ENCODE results near the gene NUP210. TPM values are rescaled to one million over a fixed set of nuclear protein-coding genes. Genes with fewer than 3 reads are reported as not detected.

NUP210 gene
- 10 to 100 TPM; 10.4 to 69.3 (median 38.6) TPM for polyA plus RNA-seq (ENCODE audit: low read depth in 6 of 6)

DNA sequence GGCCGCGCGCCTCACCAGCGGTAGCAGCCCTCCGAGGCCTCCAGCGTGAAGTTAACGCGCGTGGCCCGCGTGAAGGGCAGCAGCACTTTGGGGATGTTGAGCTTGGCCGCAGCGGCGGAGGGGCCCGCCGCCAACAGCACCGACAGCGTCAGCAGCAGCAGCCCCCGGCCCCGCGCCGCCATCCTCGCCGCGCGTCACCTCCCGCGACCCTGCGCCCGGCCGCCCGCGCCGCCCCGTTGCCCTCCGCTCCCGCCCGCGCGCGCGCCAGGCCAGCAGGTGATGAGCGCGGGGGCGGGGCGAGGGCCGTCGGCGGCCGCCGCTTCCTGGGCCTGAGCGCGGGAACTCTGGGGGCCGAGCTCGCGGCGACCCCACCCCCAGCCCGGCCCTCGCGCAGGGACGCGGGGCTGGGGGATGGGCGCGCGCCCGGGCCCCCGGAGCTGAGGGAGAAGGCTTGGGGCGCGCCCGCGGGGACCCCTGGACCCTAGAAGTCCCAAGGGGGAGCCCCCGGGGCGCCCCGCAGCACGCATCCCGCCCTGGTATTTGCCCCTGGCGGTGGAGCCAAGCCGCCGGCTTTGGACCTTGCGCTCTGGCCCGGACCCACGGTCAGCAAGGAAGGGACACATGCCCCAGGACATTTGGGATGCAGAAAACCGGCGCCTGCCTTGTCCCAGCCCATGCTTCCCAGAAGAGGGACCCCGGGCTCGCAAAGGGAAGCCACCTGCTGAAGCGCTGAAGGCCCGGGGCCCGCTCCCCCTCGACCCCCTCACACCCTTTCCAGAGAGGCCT is at the start of gene NUP210:
Gene NUP210, minus strand, starts transcription at position 278 of the 786 bp plus-strand sequence. Its CDS starts 96 bp downstream, at position 182.
- Mint-ChIP-seq H3K9me3 (no peaks in the 10 kb centered on the region), H3K36me3 (no peaks in the 10 kb centered on the region), H3K4me3 (peak within 1 kb of the TSS; percentile 87 to 97 (median 96)), H3K27ac (peak within 1 kb of the TSS; percentile 98 to 99 (median 99)), H3K4me1 (peaks cover 31 to 55% (median 38%) of the 10 kb centered on the region in 3 donors), H3K27me3 (no peaks in the 10 kb centered on the region)
- ATAC-seq (ENCODE audit: low read depth in 2 of 2): peak; percentile 51
- DNase-seq: no peak

DNA sequence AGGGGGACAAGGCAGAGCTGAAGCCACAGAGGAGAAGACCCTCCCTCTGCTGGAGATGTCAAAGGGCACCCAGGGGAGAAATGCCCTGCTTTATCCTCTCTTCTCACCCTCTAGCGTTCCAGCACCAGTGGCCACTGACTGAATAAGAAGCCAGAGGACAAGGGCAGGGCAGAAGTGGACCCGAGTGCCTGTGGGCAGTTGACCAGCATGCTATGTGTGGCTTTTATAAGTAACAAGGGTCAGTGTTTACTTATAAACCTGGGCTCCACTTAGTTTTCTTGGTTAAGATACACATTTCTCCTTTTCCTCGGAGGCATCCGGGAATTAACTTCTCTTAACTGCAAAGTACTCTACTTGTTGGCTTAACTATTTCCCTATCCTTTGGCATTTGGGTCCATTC is 46.7 kb upstream of the NUP210 start:
- H3K4me3 Mint-ChIP-seq: no peak overlapping the region
- H3K36me3 Mint-ChIP-seq: no peaks in the 10 kb centered on the region
- no peak for ATAC-seq (ENCODE audit: low read depth in 2 of 2)
- peaks cover 0 to 5% (median 0%) of the 10 kb centered on the region in 3 donors for H3K4me1 Mint-ChIP-seq
- DNase-seq: no peak
- no peak overlapping the region for H3K27ac Mint-ChIP-seq
- H3K27me3 Mint-ChIP-seq: peaks cover 4 to 28% (median 19%) of the 10 kb centered on the region in 3 donors
- no peaks in the 10 kb centered on the region for H3K9me3 Mint-ChIP-seq

DNA sequence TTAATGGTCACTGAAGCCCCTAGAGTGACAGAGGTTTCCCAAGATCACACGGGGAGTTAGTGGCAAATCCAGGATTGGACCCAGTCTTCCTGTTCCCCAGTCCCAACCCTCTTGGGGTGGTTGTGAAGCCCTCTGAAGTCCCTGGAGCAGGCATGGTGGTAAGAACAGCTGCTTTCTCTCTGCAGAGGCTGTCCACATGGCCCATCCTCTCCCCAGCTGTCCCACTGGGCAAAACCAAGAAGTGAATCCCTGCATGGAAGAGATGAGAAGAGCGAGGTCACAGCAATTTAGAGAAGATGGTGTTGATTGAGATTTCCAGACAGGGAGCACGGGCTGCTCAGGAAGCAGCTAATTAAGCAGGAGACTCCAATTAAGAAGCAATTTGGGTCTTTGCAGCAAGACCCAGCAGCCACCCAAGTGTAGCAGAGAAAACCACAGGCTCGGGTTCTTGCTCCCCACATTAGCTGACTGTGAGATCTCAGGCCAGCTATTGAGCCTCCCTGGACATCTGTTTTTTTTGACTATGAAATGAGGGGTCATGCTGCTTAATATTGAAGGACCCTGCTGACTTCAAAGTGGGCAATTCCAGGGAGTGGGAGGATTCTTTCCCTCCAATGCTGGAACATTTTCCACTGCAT is 45.2 kb upstream of the NUP210 start:
- H3K36me3 Mint-ChIP-seq: no peaks in the 10 kb centered on the region
- peaks cover 4 to 34% (median 25%) of the 10 kb centered on the region in 3 donors for H3K27me3 Mint-ChIP-seq
- no peak overlapping the region for H3K27ac Mint-ChIP-seq
- H3K9me3 Mint-ChIP-seq: no peaks in the 10 kb centered on the region
- DNase-seq: no peak
- peaks cover 5 to 10% (median 5%) of the 10 kb centered on the region in 3 donors for H3K4me1 Mint-ChIP-seq
- ATAC-seq (ENCODE audit: low read depth in 2 of 2): no peak
- no peak overlapping the region for H3K4me3 Mint-ChIP-seq

DNA sequence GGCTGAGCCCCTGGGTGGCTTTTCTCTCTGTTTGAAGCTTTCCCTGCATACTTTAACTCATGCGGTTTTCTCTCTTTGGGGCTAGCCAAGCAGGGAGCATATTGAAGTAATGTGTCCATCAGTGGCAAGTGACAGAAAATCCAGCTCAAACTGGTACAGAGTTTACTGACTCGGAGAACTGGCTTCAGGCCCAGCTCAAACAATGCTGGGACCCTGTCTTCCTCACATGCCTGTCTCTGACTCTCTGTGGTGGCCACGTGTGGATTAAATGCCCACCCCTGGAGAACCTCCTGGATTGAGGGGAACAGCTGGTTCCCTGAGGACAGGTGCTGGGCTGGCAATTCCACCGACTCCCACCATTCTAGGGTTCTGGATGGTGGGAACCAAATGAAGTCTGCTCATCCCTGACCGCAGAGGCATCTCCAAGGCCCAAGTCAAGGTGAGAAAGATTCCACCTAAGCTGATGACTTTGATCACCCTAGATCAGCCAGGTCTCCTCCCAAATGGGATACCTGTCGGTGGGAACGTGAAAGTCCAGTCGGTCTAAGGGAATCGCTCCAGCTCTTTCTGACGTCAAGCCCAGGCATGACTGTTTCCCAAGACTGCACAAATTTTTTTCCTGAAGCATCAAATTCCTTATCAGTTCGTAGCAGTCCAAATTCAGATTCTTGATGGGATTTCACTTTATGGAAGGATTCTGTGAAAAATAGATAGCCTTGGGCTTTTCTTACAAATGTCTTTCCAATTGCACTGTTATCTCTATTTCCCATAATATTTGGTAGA is 43.7 kb upstream of the NUP210 start:
- ATAC-seq (ENCODE audit: low read depth in 2 of 2) (no peak), DNase-seq (no peak)
- Mint-ChIP-seq H3K27me3 (peaks cover 10 to 41% (median 34%) of the 10 kb centered on the region in 3 donors), H3K36me3 (no peaks in the 10 kb centered on the region), H3K4me3 (no peak overlapping the region), H3K9me3 (no peaks in the 10 kb centered on the region), H3K27ac (no peak overlapping the region), H3K4me1 (peaks cover 5 to 10% (median 5%) of the 10 kb centered on the region in 3 donors)

DNA sequence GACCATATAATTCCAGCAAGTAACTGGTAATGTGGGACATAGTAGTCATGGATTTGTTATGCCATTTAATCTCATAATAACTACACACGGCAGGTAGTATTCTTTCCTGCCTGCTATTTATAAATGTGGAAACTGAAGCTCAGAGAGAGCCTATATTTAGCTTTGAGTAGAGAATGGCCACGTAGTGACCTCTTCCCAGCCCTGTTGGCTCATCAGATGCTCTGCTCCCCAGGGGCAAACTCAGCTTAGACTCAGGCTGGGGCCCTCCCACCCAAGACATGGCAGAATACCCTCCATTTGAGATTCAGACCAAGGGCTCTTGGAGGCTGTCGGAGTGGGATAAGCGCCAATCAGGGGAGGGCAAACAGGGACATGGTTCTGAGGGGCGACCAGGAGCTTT is 42.7 kb upstream of the NUP210 start:
- DNase-seq (no peak), ATAC-seq (ENCODE audit: low read depth in 2 of 2) (no peak)
- Mint-ChIP-seq H3K9me3 (no peaks in the 10 kb centered on the region), H3K36me3 (no peaks in the 10 kb centered on the region), H3K4me3 (no peak overlapping the region), H3K27ac (no peak overlapping the region), H3K4me1 (peaks cover 5 to 10% (median 5%) of the 10 kb centered on the region in 3 donors), H3K27me3 (peaks cover 10 to 37% (median 34%) of the 10 kb centered on the region in 3 donors)

DNA sequence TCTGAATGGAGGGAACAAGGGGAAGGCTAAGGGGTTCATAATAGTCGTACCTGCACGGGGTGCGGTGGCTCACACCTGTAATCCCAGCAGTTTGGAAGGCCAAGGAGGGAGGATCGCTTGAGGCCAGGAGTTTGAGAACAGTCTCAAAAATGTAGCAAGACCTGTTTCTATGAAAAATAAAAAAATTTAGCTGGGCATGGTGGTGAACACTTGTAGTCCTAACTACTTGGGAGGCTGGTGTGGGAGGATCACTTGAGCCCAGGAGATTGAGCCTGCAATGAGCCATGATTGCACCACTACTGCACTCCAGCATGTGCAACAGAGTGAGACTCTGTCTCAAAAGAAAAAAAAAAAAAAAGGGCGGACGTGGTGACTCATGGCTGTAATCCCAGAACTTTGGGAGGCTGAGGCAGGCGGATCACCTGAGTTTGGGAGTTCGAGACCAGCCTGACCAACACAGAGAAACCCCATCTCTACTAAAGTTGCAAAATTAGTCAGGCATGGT is 42.1 kb upstream of the NUP210 start:
- no peak overlapping the region for H3K4me3 Mint-ChIP-seq
- H3K27ac Mint-ChIP-seq: peak overlapping the region in 1 of 6 donors; percentile 43
- ATAC-seq (ENCODE audit: low read depth in 2 of 2) (no peak), DNase-seq (no peak)
- no peaks in the 10 kb centered on the region for H3K36me3 Mint-ChIP-seq
- H3K4me1 Mint-ChIP-seq: peaks cover 5 to 10% (median 5%) of the 10 kb centered on the region in 3 donors
- H3K9me3 Mint-ChIP-seq: no peaks in the 10 kb centered on the region
- peaks cover 10 to 34% (median 31%) of the 10 kb centered on the region in 3 donors for H3K27me3 Mint-ChIP-seq

DNA sequence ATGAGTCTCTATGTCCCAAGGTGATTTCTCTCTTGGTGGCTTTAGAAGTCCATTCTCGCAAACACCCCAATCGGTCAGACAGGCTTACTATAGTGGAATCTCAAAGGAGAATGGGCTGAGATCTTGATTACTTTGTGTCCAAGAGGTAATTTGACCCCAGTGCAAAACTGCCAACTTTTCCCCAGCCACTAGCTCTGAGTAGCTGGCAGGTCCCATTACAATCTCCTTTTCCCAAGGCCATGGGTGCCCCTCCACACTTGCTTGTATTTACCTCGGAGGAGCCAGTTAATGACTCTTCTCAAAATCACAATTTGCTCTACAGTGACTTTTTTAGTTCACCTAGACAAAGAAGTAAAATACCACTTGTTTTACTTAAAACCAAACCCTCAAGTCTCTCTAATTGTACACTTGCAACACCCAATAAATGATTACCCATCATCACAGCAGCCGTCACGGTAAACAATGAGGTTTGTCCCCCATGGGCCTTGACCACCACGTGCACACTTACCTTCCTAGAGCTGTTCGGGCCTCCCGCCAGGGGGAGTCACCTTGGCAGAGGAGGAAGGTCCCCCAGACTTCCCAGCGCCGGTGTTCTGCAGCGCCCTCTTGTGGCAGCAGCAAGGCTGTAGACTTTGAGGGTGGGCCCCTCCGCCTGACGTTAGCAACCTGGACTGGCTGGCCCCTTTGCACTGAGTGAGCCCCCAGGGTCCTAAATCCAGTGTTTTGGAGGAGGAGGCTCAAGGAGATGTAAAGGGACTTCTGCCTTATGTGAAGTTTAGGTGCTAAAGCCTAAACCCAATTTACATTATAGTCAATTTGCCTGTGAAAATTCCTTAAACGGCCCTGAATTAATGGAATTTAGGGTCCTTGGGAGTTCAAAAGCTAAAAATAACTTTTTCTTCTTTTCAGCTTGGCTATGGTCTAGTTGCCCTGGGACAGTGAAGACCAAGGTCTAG is 41.3 kb upstream of the NUP210 start:
- Mint-ChIP-seq H3K36me3 (no peaks in the 10 kb centered on the region), H3K4me3 (no peak overlapping the region), H3K27ac (peak overlapping the region in 1 of 6 donors; percentile 43), H3K27me3 (peaks cover 10 to 34% (median 28%) of the 10 kb centered on the region in 3 donors), H3K9me3 (no peaks in the 10 kb centered on the region), H3K4me1 (peaks cover 5 to 10% (median 5%) of the 10 kb centered on the region in 3 donors)
- ATAC-seq (ENCODE audit: low read depth in 2 of 2) (peak; percentile 95 to 97), DNase-seq (peak; percentile 60)

DNA sequence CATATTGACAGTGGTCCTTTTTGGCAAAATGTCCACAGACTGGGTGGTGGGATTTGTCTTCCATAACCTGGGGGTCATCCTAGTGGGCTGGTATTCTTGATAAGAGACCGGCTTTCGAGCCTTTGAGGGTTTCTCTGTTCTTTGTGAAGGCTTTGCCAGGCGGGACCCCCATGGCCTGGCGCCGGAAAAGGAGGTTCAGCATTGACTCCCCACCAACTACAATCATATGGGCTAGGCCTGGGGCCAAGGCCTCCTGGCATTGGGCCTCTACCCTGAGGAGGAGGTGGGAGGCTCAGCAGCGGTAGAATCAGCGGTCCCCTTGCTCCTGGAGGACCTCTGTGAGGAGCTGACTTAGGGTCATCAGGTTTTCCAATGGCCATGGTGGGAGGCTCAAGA is 40.2 kb upstream of the NUP210 start:
- H3K4me3 Mint-ChIP-seq: no peak overlapping the region
- no peak overlapping the region for H3K27ac Mint-ChIP-seq
- DNase-seq (no peak), ATAC-seq (ENCODE audit: low read depth in 2 of 2) (no peak)
- peaks cover 10 to 34% (median 21%) of the 10 kb centered on the region in 3 donors for H3K27me3 Mint-ChIP-seq
- H3K4me1 Mint-ChIP-seq: peaks cover 5 to 9% (median 5%) of the 10 kb centered on the region in 3 donors
- H3K9me3 Mint-ChIP-seq: no peaks in the 10 kb centered on the region
- H3K36me3 Mint-ChIP-seq: no peaks in the 10 kb centered on the region

DNA sequence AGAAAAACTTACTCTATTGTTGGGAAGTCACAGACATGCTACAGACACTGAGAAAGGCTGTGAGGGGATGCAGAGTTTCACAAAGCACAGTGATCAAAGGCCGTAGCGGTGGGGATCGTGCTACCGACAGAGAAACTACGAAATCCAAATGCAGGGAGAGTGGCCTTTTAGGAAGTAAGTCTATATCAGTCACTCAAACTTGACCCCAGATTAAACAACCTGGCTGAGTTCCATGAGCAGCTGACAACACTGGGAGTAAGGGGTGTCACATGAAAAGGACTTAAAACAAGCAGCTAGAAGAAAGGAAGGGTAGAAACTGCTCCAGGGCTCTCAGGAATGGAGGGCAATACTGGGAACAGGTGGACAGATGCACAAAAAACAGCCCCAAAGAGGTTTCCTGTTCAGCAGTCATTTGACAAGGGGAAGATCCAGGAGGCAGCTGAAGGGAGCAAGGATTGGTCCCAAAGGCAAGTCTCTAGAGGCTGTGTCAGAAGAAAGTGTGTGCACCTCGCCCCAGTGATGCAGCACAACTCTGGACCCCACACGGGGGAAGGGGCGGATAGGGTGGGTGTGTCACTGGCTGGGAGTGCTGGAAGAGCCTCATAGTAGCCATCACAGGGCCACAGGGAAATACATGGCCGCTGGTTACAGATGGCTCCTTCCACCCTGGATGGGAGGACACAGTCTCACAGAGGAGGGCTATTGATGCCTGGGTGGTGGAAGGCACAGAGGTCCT is 39.7 kb upstream of the NUP210 start:
- Mint-ChIP-seq H3K4me3 (no peak overlapping the region), H3K4me1 (peaks cover 5 to 6% (median 5%) of the 10 kb centered on the region in 3 donors), H3K9me3 (no peaks in the 10 kb centered on the region), H3K36me3 (no peaks in the 10 kb centered on the region), H3K27me3 (peaks cover 7 to 29% (median 17%) of the 10 kb centered on the region in 3 donors), H3K27ac (no peak overlapping the region)
- ATAC-seq (ENCODE audit: low read depth in 2 of 2) (no peak), DNase-seq (no peak)

DNA sequence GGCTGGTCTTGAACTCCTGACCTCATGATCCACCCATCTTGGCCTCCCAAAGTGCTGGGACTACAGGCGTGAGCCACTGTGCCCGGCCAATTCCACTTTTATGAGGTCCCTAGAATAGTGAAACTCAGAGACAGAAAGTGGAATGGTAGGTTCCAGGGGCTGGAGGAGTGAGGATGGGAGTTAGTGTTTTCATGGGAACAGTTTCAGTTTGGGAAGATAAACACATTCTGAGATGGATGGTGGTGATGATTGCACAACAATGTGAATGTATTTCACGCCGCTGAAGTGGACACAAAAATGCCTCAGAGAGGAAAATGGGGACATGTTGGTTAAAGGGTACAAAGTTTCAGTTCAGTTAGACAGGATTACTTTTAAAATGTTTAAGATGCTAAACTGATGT is 37.5 kb upstream of the NUP210 start:
- Mint-ChIP-seq H3K27me3 (peaks cover 7 to 20% (median 17%) of the 10 kb centered on the region in 3 donors), H3K9me3 (no peaks in the 10 kb centered on the region), H3K4me3 (no peak overlapping the region)

DNA sequence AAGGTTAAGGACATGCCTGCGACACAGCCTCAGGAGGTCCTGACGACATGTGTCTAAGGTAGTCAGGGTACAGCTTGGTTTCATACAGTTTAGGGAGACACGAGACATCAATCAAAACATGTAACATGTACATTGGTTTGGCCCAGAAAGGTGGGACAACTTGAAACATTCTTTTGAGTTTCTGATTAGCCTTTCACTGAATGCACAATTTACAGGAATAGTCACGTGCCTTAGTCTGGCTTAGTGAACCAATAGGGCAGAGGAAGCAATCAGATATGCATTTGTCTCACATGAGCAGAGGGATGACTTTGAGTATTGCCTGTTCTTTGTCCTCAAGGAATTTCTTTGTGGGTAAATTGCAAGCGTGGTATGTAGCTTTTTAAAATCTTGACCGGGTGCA is 35.5 kb upstream of the NUP210 start:
- Mint-ChIP-seq H3K36me3 (no peaks in the 10 kb centered on the region), H3K4me3 (peak overlapping the region in 1 of 8 donors; percentile 12), H3K4me1 (peaks cover 7 to 18% (median 12%) of the 10 kb centered on the region in 3 donors), H3K27me3 (peaks cover 7 to 8% (median 7%) of the 10 kb centered on the region in 3 donors), H3K9me3 (no peaks in the 10 kb centered on the region), H3K27ac (peak overlapping the region in 1 of 6 donors; percentile 7)
- ATAC-seq (ENCODE audit: low read depth in 2 of 2) (no peak), DNase-seq (no peak)

More for the DNA sequence above, 37.5 kb upstream of the NUP210 start:
- DNase-seq: no peak
- Mint-ChIP-seq H3K4me1 (peaks cover 8 to 10% (median 8%) of the 10 kb centered on the region in 3 donors), H3K36me3 (no peaks in the 10 kb centered on the region), H3K27ac (no peak overlapping the region)
- no peak for ATAC-seq (ENCODE audit: low read depth in 2 of 2)

Data from naive B cell (primary cell).